Measurements from ENCODE around the gene HLCS. TPM values are rescaled to one million over a fixed set of nuclear protein-coding genes. Genes with fewer than 3 reads are reported as not detected.

The HLCS gene
- polyA plus RNA-seq, 1 donor (not counting 4 experiments of a cell fraction or from before 2014, with no cell fraction given), result 11.5 TPM

GRCh38 chr21:36815284-36815683 lies 151.2 kb downstream of the HLCS start:
- dilution Hi-C loops (cut with MboI; ENCODE audit: extremely low pct_ligation_motif_present, low sequenced_read_pairs), result no loop called here
- no peak for FAIRE-seq
- no peaks in the 10 kb centered on the region for H3K9me3 ChIP-seq (ENCODE audit: control insufficient read depth, low read depth, low read length)
- no peaks in the 10 kb centered on the region for H3K9me1 ChIP-seq (ENCODE audit: control insufficient read depth, extremely low read depth, insufficient read depth, low read length)
- no peak overlapping the region for H3K27ac ChIP-seq (ENCODE audit: control insufficient read depth, insufficient read depth, low read length)
- no peak overlapping the region for H2AFZ ChIP-seq (ENCODE audit: control insufficient read depth, low read length)
- H3K4me1 ChIP-seq (ENCODE audit: control insufficient read depth, extremely low read depth, insufficient read depth, low read length), result no peaks in the 10 kb centered on the region
- DNase-seq (ENCODE audit: low read depth, low spot score), result no peak
- no peak overlapping the region for H3K4me2 ChIP-seq (ENCODE audit: control insufficient read depth, extremely low read depth, insufficient read depth, low read depth, low read length)
- TF ChIP-seq EZH2 (IDR thresholded peaks at IDR 0.05; ENCODE audit: low read length), result no peak
- TF ChIP-seq CTCF (optimal IDR thresholded peaks at IDR 0.05 in 1 of 3, IDR thresholded peaks at IDR 0.05 in 1 of 3, conservative IDR thresholded peaks at IDR 0.05 in 1 of 3; ENCODE audit: extremely low read depth in 1 of 3, insufficient read depth in 2 of 3, low read length in 3 of 3), result no peak
- no peaks in the 10 kb centered on the region for H3K27me3 ChIP-seq (ENCODE audit: control insufficient read depth, extremely low read depth, insufficient read depth, low read length)
- no peak overlapping the region for H3K9ac ChIP-seq (ENCODE audit: control insufficient read depth, extremely low read depth, insufficient read depth, low read length)
- no peaks in the 10 kb centered on the region for H4K20me1 ChIP-seq (ENCODE audit: control insufficient read depth, extremely low read depth, insufficient read depth, low read length)
- no peaks in the 10 kb centered on the region for H3K36me3 ChIP-seq (ENCODE audit: control insufficient read depth in 2 of 2, extremely low read depth in 1 of 2, insufficient read depth in 2 of 2, low read length in 2 of 2)
- H3K4me3 ChIP-seq (ENCODE audit: control insufficient read depth in 2 of 3, extremely low read depth in 1 of 3, insufficient read depth in 2 of 3, low read depth in 1 of 3, low read length in 3 of 3), result no peak overlapping the region
- no peaks in the 10 kb centered on the region for H3K79me2 ChIP-seq (ENCODE audit: control insufficient read depth, insufficient read depth, low read length)

GRCh38 chr21:36813052-36813451 lies 153.4 kb downstream of the HLCS start:
- no peaks in the 10 kb centered on the region for H3K79me2 ChIP-seq (ENCODE audit: control insufficient read depth, insufficient read depth, low read length)
- dilution Hi-C loops (cut with MboI; ENCODE audit: extremely low pct_ligation_motif_present, low sequenced_read_pairs), result no loop called here
- no peak overlapping the region for H3K9ac ChIP-seq (ENCODE audit: control insufficient read depth, extremely low read depth, insufficient read depth, low read length)
- H3K9me3 ChIP-seq (ENCODE audit: control insufficient read depth, low read depth, low read length), result no peaks in the 10 kb centered on the region
- no peak for TF ChIP-seq CTCF (optimal IDR thresholded peaks at IDR 0.05 in 1 of 3, IDR thresholded peaks at IDR 0.05 in 1 of 3, conservative IDR thresholded peaks at IDR 0.05 in 1 of 3; ENCODE audit: extremely low read depth in 1 of 3, insufficient read depth in 2 of 3, low read length in 3 of 3)
- TF ChIP-seq EZH2 (IDR thresholded peaks at IDR 0.05; ENCODE audit: low read length), result no peak
- no peaks in the 10 kb centered on the region for H3K4me1 ChIP-seq (ENCODE audit: control insufficient read depth, extremely low read depth, insufficient read depth, low read length)
- H2AFZ ChIP-seq (ENCODE audit: control insufficient read depth, low read length), result no peak overlapping the region
- H3K36me3 ChIP-seq (ENCODE audit: control insufficient read depth in 2 of 2, extremely low read depth in 1 of 2, insufficient read depth in 2 of 2, low read length in 2 of 2), result no peaks in the 10 kb centered on the region
- DNase-seq (ENCODE audit: low read depth, low spot score) (no peak), FAIRE-seq (no peak)
- H3K9me1 ChIP-seq (ENCODE audit: control insufficient read depth, extremely low read depth, insufficient read depth, low read length), result no peaks in the 10 kb centered on the region
- no peak overlapping the region for H3K4me2 ChIP-seq (ENCODE audit: control insufficient read depth, extremely low read depth, insufficient read depth, low read depth, low read length)
- H3K4me3 ChIP-seq (ENCODE audit: control insufficient read depth in 2 of 3, extremely low read depth in 1 of 3, insufficient read depth in 2 of 3, low read depth in 1 of 3, low read length in 3 of 3), result no peak overlapping the region
- no peak overlapping the region for H3K27ac ChIP-seq (ENCODE audit: control insufficient read depth, insufficient read depth, low read length)
- H3K27me3 ChIP-seq (ENCODE audit: control insufficient read depth, extremely low read depth, insufficient read depth, low read length), result no peaks in the 10 kb centered on the region
- no peaks in the 10 kb centered on the region for H4K20me1 ChIP-seq (ENCODE audit: control insufficient read depth, extremely low read depth, insufficient read depth, low read length)
